Nephron (organoid): ENCODE data around the gene DNAJC18.
A peak's percentile ranks its signal among the peaks of the same experiment; 100 is the strongest.

Experiments
- H3K27ac Mint-ChIP-seq, 3 experiments: 2 replicates each; pipeline ENCODE4 v1.8.0; 2020; ENCODE audit warnings: mixed read lengths in 3 of 3, mild to moderate bottlenecking in 2 of 3, moderate library complexity in 1 of 3
- H3K27me3 Mint-ChIP-seq: 2 replicates; pipeline ENCODE4 v1.8.0; 2021; ENCODE audit warnings: low read depth, mild to moderate bottlenecking, moderate library complexity, mixed read lengths
- H3K36me3 Mint-ChIP-seq: 2 replicates; pipeline ENCODE4 v1.8.0; 2020; ENCODE audit warnings: low read depth, mixed read lengths
- H3K4me1 Mint-ChIP-seq: 2 replicates; pipeline ENCODE4 v1.8.0; 2020; ENCODE audit warnings: mixed read lengths
- H3K4me3 Mint-ChIP-seq, 3 experiments: 2 replicates each; pipeline ENCODE4 v1.8.0; 2020; ENCODE audit warnings: mild to moderate bottlenecking in 3 of 3, mixed read lengths in 3 of 3, moderate library complexity in 2 of 3
- H3K9me3 Mint-ChIP-seq: 2 replicates; pipeline ENCODE4 v1.8.0; 2020; ENCODE audit warnings: mixed read lengths
- TF ChIP-seq, protein P1 (sequence below), 3 experiments: fragments of 200-600 bp; sonication (generic); IDR thresholded peaks; one replicate each; pipeline ENCODE4 v1.5.0; 2021; ENCODE audit warnings: antibody characterized with exemption in 3 of 3; ENCODE audit not compliant: unreplicated experiment in 3 of 3

Gene DNAJC18

GRCh38 chr5:139404484-139404840, 34.9 kb downstream of the DNAJC18 start:
- H3K27me3 Mint-ChIP-seq: no peaks in the 10 kb centered on the region
- H3K9me3 Mint-ChIP-seq: no peaks in the 10 kb centered on the region
- peaks cover 26% of the 10 kb centered on the region for H3K4me1 Mint-ChIP-seq
- peak overlapping the region; percentile 90 to 96 (median 90) for H3K4me3 Mint-ChIP-seq
- TF ChIP-seq, protein P1, sequence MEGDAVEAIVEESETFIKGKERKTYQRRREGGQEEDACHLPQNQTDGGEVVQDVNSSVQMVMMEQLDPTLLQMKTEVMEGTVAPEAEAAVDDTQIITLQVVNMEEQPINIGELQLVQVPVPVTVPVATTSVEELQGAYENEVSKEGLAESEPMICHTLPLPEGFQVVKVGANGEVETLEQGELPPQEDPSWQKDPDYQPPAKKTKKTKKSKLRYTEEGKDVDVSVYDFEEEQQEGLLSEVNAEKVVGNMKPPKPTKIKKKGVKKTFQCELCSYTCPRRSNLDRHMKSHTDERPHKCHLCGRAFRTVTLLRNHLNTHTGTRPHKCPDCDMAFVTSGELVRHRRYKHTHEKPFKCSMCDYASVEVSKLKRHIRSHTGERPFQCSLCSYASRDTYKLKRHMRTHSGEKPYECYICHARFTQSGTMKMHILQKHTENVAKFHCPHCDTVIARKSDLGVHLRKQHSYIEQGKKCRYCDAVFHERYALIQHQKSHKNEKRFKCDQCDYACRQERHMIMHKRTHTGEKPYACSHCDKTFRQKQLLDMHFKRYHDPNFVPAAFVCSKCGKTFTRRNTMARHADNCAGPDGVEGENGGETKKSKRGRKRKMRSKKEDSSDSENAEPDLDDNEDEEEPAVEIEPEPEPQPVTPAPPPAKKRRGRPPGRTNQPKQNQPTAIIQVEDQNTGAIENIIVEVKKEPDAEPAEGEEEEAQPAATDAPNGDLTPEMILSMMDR (IDR thresholded peaks at IDR 0.05; ENCODE audit: unreplicated experiment in 3 of 3): no peak
- peak overlapping the region; percentile 98 to 100 (median 99) for H3K27ac Mint-ChIP-seq
- H3K36me3 Mint-ChIP-seq: peaks cover 2% of the 10 kb centered on the region

- no peaks in the 10 kb centered on the region for H3K9me3 Mint-ChIP-seq
- TF ChIP-seq, protein P1 (IDR thresholded peaks at IDR 0.05; ENCODE audit: unreplicated experiment in 3 of 3): no peak
- H3K27me3 Mint-ChIP-seq: no peaks in the 10 kb centered on the region
- H3K27ac Mint-ChIP-seq: peak within 1 kb of the TSS; percentile 98 to 100 (median 99)
- peaks cover 6% of the 10 kb centered on the region for H3K36me3 Mint-ChIP-seq
- peaks cover 26% of the 10 kb centered on the region for H3K4me1 Mint-ChIP-seq
- peak within 1 kb of the TSS; percentile 90 to 96 (median 90) for H3K4me3 Mint-ChIP-seq
These were observed 35.4 kb downstream of the DNAJC18 start, which contains the start of gene SPATA24 for GRCh38 chr5:139403787-139404483. TSS of gene SPATA24 (minus strand) at chr5:139404089. CDS start at chr5:139404060, 29 bp downstream.

DNA sequence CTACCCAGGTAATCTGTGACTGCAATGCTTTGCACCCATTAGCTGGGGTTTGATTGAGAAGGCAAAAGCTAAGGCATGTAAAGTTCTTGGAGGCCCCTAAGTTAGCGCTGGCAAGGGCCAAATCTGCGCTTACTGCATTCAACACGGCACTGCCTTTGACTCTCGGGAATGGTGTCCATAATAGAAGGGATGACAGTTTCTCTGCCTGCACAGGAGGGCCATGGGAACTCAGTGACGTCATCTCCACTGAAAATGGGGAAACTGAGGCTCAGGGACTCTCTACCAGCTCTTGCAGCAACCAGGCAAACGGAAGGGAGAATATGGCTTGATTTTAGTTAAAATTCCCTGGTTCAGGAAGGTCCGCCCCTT, 35.9 kb downstream of the DNAJC18 start:
- peak overlapping the region; percentile 90 to 96 (median 90) for H3K4me3 Mint-ChIP-seq

DNA sequence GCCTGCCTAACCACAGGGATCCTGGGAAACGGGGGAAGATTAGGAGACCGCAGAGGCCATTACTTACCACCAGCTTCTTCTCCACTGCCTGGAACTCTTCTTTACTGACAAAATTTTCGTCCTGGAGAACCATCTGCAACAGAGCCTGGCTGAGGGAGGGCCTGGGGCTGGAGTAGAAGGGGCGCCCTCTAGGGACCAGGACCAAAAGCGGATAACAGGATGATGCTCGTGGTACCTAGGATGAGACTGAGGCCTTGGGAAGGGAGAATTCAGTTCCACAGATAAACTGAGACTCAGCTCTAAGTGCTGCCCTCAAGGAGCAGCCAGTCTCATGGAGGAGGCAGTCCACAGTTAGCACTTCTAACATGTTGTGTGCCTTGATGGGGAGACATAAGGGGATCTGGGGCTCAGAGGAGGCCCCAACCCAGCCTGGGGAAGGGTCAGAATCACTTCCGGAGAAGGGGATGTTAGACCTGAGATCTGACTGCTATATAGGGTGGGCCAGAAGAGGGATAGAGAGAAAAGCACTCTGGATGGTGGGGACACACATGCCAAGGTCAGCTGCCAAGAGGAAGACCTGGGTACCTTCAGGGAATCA, 36.7 kb downstream of the DNAJC18 start:
- Mint-ChIP-seq H3K27ac (peak overlapping the region; percentile 98 to 100 (median 99)), H3K36me3 (peaks cover 10% of the 10 kb centered on the region), H3K9me3 (no peaks in the 10 kb centered on the region), H3K4me1 (peaks cover 26% of the 10 kb centered on the region), H3K4me3 (peak overlapping the region; percentile 90 to 96 (median 90)), H3K27me3 (no peaks in the 10 kb centered on the region)
- TF ChIP-seq, protein P1 (IDR thresholded peaks at IDR 0.05; ENCODE audit: unreplicated experiment in 3 of 3): no peak

More for the DNA sequence above, 35.9 kb downstream of the DNAJC18 start:
- no peaks in the 10 kb centered on the region for H3K27me3 Mint-ChIP-seq
- H3K27ac Mint-ChIP-seq: peak overlapping the region; percentile 98 to 100 (median 99)
- H3K4me1 Mint-ChIP-seq: peaks cover 26% of the 10 kb centered on the region
- TF ChIP-seq, protein P1 (IDR thresholded peaks at IDR 0.05; ENCODE audit: unreplicated experiment in 3 of 3): no peak
- peaks cover 6% of the 10 kb centered on the region for H3K36me3 Mint-ChIP-seq
- no peaks in the 10 kb centered on the region for H3K9me3 Mint-ChIP-seq

GRCh38 chr5:139401546-139401945, 37.8 kb downstream of the DNAJC18 start:
- no peaks in the 10 kb centered on the region for H3K27me3 Mint-ChIP-seq
- TF ChIP-seq, protein P1 (IDR thresholded peaks at IDR 0.05; ENCODE audit: unreplicated experiment in 3 of 3): no peak
- H3K4me3 Mint-ChIP-seq: peak overlapping the region in 2 of 3 experiments; percentile 50 to 54
- H3K27ac Mint-ChIP-seq: peak overlapping the region in 1 of 3 experiments; percentile 57
- H3K9me3 Mint-ChIP-seq: no peaks in the 10 kb centered on the region
- peaks cover 10% of the 10 kb centered on the region for H3K36me3 Mint-ChIP-seq
- H3K4me1 Mint-ChIP-seq: peaks cover 31% of the 10 kb centered on the region
